Neural cell (in vitro differentiated cells): Measurements from ENCODE around the gene MYPOP. TPM values are rescaled to one million over a fixed set of nuclear protein-coding genes. Genes with fewer than 3 reads are reported as not detected.
"Not testable (repeated sequence)": the region's sequence is repeated elsewhere in the genome, so short reads cannot be mapped to it uniquely, and the experiment has no call there.

ENCODE experiments used
- H2AFZ ChIP-seq: fragments of 200-600, 300-800 bp; sonication (generic), shearing (Covaris generic); 2 replicates; pipeline ENCODE4 v1.6.0; 2014; ENCODE audit warnings: low read depth, mild to moderate bottlenecking, antibody characterized with exemption, low read length, moderate library complexity
- H3F3A ChIP-seq: fragments of 200-600 bp; shearing (Covaris generic); 2 replicates; pipeline ENCODE4 v1.6.1; 2016; ENCODE audit warnings: mild to moderate bottlenecking, moderate library complexity, mixed read lengths, antibody characterized with exemption, low read length; ENCODE audit not compliant: insufficient read depth, poor library complexity, severe bottlenecking
- H3K27ac ChIP-seq: fragments of 200-600, 300-800 bp; sonication (generic), shearing (Covaris generic); 2 replicates; pipeline ENCODE4 v1.5.1; 2014; ENCODE audit warnings: mild to moderate bottlenecking, low read length, moderate library complexity
- H3K27me3 ChIP-seq: fragments of 300-800, 200-600 bp; sonication (generic), shearing (Covaris generic); 2 replicates; pipeline ENCODE4 v1.6.0; 2014; ENCODE audit warnings: mild to moderate bottlenecking, low read depth, low read length, moderate library complexity; ENCODE audit not compliant: insufficient read depth
- H3K36me3 ChIP-seq: fragments of 300-800, 200-600 bp; sonication (generic), shearing (Covaris generic); 2 replicates; pipeline ENCODE4 v1.5.1; 2014; ENCODE audit warnings: mild to moderate bottlenecking, antibody characterized with exemption, low read length, moderate library complexity; ENCODE audit not compliant: insufficient read depth
- H3K4me2 ChIP-seq: fragments of 300-800, 200-600 bp; sonication (generic), shearing (Covaris generic); 2 replicates; pipeline ENCODE4 v1.6.0; 2014; ENCODE audit warnings: mild to moderate bottlenecking, low read length
- H3K4me3 ChIP-seq: fragments of 300-800, 200-600 bp; sonication (generic), shearing (Covaris generic); 2 replicates; pipeline ENCODE4 v1.5.1; 2014; ENCODE audit warnings: mild to moderate bottlenecking, low read length, moderate library complexity
- H3K79me2 ChIP-seq: fragments of 200-600 bp; shearing (Covaris generic); replicated peaks from 2 replicates; pipeline ENCODE4 v1.6.0; 2014; ENCODE audit warnings: mild to moderate bottlenecking, low read length, moderate library complexity; ENCODE audit not compliant: insufficient read depth
- H3K9ac ChIP-seq: fragments of 300-800, 200-600 bp; sonication (generic), shearing (Covaris generic); 2 replicates; pipeline ENCODE4 v1.6.1; 2016; ENCODE audit warnings: mild to moderate bottlenecking, low read length, mixed read lengths
- H3K9me2 ChIP-seq: fragments of 200-600 bp; shearing (Covaris generic); 2 replicates; pipeline ENCODE4 v1.6.1; 2016; ENCODE audit warnings: mild to moderate bottlenecking, low read length, mixed read lengths; ENCODE audit not compliant: insufficient read depth
- H3K9me3 ChIP-seq: fragments of 200-600, 300-800 bp; sonication (generic), shearing (Covaris generic); 2 replicates; pipeline ENCODE4 v1.6.1; 2016; ENCODE audit warnings: mild to moderate bottlenecking, mixed run types, low read length, moderate library complexity, mixed read lengths
- H4K20me1 ChIP-seq: fragments of 200-600 bp; shearing (Covaris generic); 2 replicates; pipeline ENCODE4 v1.6.1; 2016; ENCODE audit warnings: mild to moderate bottlenecking, mixed run types; ENCODE audit not compliant: insufficient read depth
- CTCF ChIP-seq: fragments of 450-650 bp; IDR thresholded peaks from 2 replicates; pipeline ENCODE4 v1.5.1; 2014; ENCODE audit warnings: antibody characterized with exemption, mild to moderate bottlenecking, moderate library complexity; ENCODE audit not compliant: poor library complexity, severe bottlenecking
- EP300 ChIP-seq: fragments of 450-650 bp; conservative IDR thresholded peaks from 2 replicates; pipeline ENCODE4 v1.6.1; 2014; ENCODE audit warnings: antibody characterized with exemption, mild to moderate bottlenecking, moderate library complexity; ENCODE audit not compliant: poor library complexity, severe bottlenecking
- EZH2 ChIP-seq: fragments of 200-600, 300-800 bp; shearing (Covaris generic), sonication (generic); IDR thresholded peaks from 2 replicates; pipeline ENCODE4 v1.6.1; 2014; ENCODE audit warnings: antibody characterized with exemption, low read length, borderline replicate concordance, mild to moderate bottlenecking; ENCODE audit not compliant: insufficient read depth, poor library complexity, severe bottlenecking
- MXI1 ChIP-seq: fragments of 450-650 bp; conservative IDR thresholded peaks from 2 replicates; pipeline ENCODE4 v1.6.1; 2014; ENCODE audit warnings: antibody characterized with exemption, mild to moderate bottlenecking; ENCODE audit not compliant: poor library complexity, severe bottlenecking
- POLR2AphosphoS5 ChIP-seq: IDR thresholded peaks from 2 replicates; pipeline ENCODE4 v1.6.1; 2012
- RAD21 ChIP-seq: fragments of 450-650 bp; conservative IDR thresholded peaks from 2 replicates; pipeline ENCODE4 v1.6.1; 2014; ENCODE audit warnings: antibody characterized with exemption, mild to moderate bottlenecking, moderate library complexity
- REST ChIP-seq: IDR thresholded peaks from 2 replicates; pipeline ENCODE4 v1.6.1; 2012; ENCODE audit warnings: borderline replicate concordance
- SMC3 ChIP-seq: fragments of 450-650 bp; conservative IDR thresholded peaks from 2 replicates; pipeline ENCODE4 v1.6.1; 2014; ENCODE audit warnings: antibody characterized with exemption, mild to moderate bottlenecking, moderate library complexity; ENCODE audit not compliant: poor library complexity
- TAF1 ChIP-seq: IDR thresholded peaks from 2 replicates; pipeline ENCODE4 v1.6.1; 2012; ENCODE audit warnings: low read depth
- polyA plus RNA-seq: library from polyadenylated mRNA; depleted of rRNA; stranded (reverse); fragments of >200 nt; gene quantifications from 2 replicates; pipeline ENCODE4 v1.2.3, GENCODE V29; 2014

The MYPOP gene
- polyA plus RNA-seq, 1 donor from 2014 or later: 0.90 TPM

GRCh38 chr19:45899253-45899652, 3.2 kb downstream of the MYPOP start:
- no peaks in the 10 kb centered on the region for H3F3A ChIP-seq
- no peaks in the 10 kb centered on the region for H4K20me1 ChIP-seq
- H3K79me2 ChIP-seq: no peaks in the 10 kb centered on the region
- no peaks in the 10 kb centered on the region for H3K36me3 ChIP-seq
- no peak for TF ChIP-seq MXI1
- H3K4me3 ChIP-seq: no peak overlapping the region
- no peak overlapping the region for H2AFZ ChIP-seq
- H3K27ac ChIP-seq: no peak overlapping the region
- no peak overlapping the region for H3K4me2 ChIP-seq
- no peak overlapping the region for H3K9ac ChIP-seq
- no peaks in the 10 kb centered on the region for H3K9me3 ChIP-seq
- no peaks in the 10 kb centered on the region for H3K9me2 ChIP-seq
- no peaks in the 10 kb centered on the region for H3K27me3 ChIP-seq

GRCh38 chr19:45897261-45897812, 5.1 kb downstream of the MYPOP start:
- TF ChIP-seq EP300 (no peak), CTCF (no peak), RAD21 (no peak), POLR2AphosphoS5 (no peak), TAF1 (no peak), EZH2 (no peak), REST (no peak), SMC3 (no peak)
- Histone ChIP-seq H3K27me3 (no peaks in the 10 kb centered on the region), H4K20me1 (no peaks in the 10 kb centered on the region), H2AFZ (no peak overlapping the region), H3K4me2 (no peak overlapping the region), H3K79me2 (no peaks in the 10 kb centered on the region), H3K4me3 (no peak overlapping the region), H3K27ac (no peak overlapping the region), H3K9ac (no peak overlapping the region), H3K9me3 (no peaks in the 10 kb centered on the region), H3K36me3 (no peaks in the 10 kb centered on the region), H3F3A (no peaks in the 10 kb centered on the region), H3K9me2 (no peaks in the 10 kb centered on the region)

- not testable (repeated sequence) for H2AFZ ChIP-seq, H4K20me1 ChIP-seq, H3K79me2 ChIP-seq, H3K4me3 ChIP-seq, H3K36me3 ChIP-seq, H3K27ac ChIP-seq, H3K27me3 ChIP-seq, H3K4me2 ChIP-seq, H3K9me3 ChIP-seq, H3F3A ChIP-seq, H3K9me2 ChIP-seq, H3K9ac ChIP-seq
Observed at GRCh38 chr19:45895983-45896599, 6.3 kb downstream of the MYPOP start.
